NOMO-1 (cell line): ENCODE measurements around the gene UMAD1.

Experiments
- DNase-seq, 2 experiments: peaks; one replicate each; lab custom pipeline; 2025; ENCODE audit not compliant: unreplicated experiment in 2 of 2; lab: John Stamatoyannopoulos, UW

Gene UMAD1

DNA sequence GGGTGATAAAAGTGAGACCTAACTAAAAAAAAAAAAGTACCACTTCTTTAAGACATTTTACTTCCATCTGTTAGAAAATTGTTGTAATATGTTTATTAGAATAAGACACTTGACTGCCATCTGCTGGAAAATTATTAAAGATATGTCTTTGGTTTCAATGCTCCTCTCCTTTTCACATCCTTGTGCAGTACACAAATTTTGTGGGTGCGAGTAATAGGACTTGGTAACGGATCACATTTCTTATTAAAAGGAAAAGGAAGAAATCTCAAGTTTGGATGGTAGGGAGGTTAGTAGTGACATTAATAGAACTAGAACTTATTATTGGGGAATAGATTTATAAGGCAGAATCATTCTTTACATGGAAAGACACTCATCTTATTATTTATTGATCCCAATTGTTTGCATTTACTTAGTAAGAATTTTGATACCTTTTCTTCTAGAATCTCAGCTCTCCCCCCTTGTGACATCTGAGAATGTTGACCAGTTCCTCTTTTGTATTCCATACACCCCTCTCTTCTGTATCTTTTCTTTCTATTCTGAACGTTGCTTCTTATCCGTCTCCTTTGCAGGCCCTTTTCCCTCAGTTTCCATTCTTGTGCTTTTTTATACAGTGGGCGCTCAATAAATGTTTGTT lies 120.9 kb downstream of the UMAD1 start:
- peak in 1 of 2 experiments; percentile 36 for DNase-seq

DNA sequence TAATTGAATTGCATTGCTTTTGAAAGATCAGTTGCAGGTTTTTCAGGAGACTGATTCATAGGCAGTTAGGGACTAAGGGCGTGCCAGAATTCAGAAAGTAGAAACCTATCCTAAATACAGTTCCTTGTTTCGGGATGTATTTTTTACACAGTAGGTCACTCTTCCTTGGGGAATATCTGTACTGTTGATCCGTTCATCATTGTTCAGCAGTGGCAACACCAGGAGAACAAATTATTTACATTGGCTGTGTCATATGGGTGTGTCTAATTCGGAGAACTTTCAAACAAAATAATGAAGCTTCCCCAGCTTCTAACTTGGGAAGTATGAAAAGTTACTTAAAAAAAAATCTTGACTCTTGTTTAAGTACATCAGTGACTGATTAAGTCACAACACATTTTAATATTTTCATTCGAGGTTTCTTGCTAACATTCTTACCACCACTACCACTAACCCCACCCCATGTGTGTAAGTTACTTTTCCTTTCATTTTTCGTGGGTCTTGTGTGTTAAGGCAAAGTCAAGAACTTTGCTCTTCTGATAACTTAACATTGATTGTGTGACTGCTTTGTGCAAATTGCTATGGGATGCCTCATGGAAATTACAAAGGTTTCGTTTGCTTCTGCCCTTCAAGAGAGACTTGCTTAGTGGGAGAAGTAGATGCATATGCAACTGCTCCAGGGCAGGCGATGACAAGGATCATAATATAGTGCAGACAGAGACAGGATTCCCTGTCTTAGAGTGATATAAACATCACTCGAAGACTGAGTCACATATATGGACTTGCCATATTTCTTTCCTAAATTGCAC lies 121.6 kb downstream of the UMAD1 start:
- DNase-seq = peak in 1 of 2 experiments; percentile 39

DNA sequence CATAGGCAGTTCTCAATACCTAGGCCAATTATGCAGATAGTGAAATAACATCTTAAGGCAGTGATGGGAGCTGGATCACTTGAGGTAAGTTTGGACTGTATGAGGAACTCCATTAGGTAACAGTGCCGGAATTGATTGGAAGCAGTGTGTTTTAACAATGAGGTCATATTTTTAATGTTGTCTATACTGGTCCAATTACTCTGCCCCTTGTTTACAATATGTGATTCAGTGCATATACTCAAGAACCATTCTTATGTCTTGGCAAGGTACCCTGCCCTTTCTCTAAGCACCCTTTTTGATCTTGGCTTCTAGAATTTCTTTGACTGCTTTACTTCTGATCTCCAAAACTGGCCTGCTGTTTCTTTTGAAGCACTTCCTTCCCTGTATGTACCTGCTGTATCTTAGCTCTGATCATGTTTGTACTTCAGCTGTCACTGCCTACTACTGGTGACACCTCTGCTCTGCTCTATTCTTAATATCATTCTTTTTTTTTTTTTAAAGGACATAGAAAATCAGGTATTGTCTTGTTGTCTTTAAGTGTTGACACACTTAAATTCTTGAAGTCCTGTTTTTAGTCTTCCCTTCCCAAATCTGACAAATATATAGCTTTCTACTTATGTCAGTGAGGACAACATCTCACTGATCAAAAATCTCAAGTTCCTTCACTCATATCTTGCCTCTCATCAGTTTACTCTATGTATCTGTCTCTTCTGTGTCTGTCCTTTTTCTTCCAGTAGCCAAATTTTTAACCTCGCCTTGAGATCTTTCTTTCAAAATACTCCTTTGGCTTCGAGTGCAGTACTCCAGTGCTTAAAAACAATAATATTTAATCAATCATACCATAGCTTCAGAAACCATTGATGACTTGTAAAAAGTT lies 124.2 kb downstream of the UMAD1 start:
- DNase-seq = no peak

DNA sequence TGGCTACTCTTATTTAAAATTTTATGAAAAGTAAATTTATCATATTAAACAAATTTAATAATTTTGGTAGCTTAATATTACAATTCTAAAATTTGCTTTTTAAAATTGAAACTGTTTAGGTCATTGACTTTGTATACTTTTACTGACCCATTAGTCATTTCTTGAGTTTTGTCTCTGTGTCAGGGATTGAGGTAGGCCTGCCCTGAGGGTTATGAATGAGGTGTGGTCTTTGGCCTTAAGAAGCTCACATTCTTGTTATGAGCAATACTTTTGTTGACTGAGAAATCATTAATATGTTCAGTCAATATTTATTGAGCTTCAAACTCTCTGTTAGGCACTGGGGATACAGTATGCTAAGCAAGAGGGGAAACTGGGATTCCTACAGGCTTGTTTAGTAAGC lies 124.9 kb downstream of the UMAD1 start:
- no peak for DNase-seq

DNA sequence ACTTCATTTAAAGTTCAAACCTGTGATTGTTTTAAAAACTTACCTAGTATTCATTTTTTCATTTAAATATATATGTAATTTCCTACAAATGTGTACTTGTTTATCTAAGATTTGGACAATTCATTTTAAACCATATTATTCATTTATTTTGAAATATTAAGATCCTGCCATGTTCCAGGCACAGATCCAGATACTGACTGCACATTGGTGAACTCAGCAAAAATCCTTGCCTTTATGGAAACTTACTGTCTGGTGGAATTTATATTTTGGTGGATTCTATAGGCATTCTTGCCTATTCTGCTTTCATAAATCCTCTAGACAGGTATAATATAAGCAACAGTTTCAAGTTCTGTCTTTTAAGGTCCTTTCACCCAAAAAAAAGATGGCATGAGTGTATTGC lies 126.1 kb downstream of the UMAD1 start:
- DNase-seq = no peak

DNA sequence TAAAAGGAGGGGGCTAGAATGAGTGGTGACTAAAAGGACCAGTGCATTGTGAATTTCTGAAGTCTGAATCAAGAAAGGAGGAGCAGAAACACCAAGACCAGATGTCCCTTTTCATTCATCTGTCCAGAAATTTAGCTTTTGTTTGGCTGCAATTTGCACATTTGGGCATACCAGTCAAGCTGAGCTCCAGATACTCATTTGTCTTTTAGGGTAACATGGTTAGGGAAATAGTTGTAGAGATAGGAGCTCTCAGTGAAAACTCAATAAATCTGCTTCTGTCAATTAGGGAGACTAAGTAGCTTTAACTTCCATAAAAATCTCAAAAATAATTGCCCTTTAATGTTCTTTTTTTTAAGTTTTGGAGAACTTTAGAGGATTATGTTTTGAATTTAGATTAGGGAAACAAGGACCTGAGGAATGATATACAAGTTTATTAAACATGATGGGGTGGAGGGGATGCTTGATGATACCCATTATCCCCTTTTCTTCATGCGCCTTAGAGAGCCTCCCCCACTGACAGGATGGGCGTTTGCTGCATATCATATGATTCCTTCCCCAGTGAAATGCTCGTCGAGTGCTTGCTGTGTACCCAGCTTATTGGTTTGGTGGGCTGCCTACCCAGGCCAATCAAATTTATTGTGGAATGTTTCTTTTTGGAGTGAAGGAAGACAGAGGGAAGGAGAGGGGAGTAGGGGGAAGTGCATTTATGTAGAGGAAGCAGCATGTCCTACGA lies 128.6 kb downstream of the UMAD1 start:
- no peak for DNase-seq

DNA sequence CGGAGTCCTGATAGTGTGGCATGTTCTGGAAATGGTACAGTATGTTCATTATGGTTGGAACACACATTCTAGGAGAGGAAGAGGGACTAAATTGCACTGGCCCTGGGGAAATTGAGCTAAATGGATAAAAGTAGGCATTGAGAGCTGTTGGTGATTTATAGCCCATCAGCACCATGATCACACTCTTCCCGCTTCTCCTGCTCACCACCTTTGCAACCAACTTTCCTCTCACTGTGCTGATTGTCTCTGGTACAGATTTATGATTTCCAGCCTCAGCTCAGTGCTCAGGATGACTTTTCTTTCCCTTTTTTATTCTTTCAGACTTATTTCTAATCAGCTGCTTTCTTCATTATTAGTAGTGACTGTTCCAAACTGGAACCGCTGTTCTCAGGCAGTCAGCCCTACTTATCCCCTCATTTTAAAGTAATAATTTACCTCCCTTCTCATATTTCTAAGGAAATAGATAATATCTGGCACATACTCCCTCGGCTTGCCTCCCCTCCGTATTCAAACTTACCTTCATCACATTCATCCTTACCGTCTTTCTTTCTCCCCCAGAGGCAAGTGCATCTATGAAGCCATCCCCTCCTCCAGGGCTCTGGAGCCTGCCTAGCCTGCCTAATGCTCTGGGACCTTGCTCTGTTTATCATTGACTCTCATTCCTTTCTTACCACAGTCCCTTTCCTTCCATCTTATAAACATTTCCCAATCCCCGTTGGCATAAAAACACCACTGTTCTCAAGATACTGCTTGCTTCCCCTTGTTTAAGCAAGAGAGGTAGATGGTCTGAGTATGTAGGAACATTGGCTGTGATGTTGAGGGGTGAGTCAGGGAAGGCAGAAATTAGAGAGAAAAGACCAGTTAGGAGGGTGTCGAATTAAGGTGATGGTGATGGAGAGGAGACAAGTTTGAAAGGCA lies 129.4 kb downstream of the UMAD1 start:
- no peak for DNase-seq

DNA sequence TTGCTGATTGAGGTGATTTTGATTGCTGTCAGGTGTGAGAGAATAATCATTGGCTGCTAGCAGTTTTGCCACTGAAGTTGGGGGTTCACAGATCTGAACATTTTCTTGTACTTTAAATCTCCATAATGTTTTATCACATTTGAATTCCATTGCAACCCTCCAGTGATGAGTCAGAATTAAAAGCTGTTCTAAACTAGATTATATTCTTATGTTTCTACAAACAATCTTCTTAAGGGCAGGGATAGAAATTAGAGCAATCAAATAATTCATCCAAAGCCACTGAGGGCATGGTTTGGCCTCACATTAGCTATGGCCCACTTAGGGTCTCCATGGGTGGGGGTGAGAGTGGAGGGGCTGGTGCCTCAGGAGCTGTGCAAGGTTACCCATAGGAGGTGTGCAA lies 130.9 kb downstream of the UMAD1 start:
- no peak for DNase-seq

DNA sequence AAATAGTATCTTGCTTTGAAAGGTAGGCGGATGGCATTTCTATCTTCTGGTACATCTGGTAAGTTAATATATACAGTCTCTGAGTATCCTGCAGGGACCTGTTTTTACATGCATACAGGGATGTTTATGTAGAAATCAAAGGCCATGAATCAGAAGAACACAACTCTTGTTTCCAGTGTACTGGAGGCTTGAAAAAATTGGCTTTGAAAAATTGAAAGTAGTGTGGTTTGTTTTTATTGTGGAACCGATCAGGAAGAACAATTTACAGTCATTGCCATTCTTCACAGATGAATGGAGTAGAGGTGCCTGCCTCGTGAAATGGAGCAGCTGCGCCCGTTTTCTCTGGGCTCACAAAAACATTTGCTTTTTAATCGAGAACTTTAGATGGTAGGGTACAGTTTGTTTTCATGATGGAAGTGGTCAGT lies 131.9 kb downstream of the UMAD1 start:
- DNase-seq = no peak

DNA sequence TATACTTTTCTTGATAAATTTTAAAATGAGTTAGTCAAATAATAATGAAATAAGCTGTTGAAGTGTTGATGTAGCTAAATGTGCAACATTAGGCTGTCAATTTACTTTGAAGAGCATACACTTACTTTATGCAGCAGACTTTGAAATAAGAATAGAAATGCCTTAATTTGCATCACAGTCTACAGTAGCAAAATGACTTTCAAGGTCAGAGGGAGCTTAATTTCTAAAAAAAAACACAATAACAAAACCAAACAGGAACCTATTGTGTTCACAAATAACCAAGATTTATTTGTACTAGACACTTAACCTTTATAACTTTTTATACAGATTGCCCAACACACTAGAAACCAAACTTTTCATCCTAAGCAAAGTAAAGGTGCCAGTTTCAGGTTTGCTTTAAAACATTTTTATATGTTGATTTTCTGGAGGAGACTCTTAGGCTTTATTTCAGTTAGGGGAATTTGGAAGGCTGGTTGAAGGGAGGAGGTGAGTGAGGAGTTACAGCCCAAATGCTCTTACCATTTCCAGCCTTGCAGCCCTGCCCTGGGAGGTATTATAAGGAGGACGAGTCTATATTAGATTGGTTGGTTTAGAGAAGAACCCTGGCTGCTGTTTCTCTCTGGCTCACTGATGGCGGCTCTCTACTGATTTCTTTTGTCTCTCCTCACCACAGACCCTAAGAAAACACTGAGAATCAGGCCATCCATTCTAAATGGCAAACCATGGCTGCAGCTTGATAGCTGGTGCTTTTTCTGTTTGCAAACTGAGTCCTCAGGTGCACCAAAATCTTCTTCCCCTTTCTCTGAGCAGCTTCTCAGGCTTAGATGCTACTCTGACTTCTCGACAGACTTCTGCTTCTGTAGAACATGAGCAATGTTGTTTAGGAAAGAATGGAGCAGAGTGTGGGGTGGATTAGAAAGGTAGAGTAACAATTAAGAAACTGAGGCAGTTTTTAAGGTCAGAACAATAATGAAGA lies 133.1 kb downstream of the UMAD1 start:
- no peak for DNase-seq

DNA sequence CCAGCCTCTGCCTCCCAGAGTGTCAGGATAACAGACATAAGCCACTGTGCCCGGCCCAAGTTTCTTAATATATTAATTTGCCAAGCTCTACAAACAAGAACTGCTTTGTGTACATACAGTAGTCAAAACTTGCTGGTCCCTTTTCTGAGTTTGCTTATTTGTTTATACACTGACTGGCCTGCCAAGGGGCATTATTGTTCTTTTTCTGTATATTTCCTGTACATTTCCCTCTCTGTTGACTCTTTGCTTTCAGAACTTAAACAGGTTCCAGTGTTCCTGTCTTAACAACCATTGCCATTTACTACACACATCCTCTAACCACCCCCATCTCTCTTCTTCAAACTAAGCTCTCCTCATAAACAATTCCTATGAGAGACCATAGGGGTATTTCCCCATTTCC lies 139.3 kb downstream of the UMAD1 start:
- DNase-seq = no peak

DNA sequence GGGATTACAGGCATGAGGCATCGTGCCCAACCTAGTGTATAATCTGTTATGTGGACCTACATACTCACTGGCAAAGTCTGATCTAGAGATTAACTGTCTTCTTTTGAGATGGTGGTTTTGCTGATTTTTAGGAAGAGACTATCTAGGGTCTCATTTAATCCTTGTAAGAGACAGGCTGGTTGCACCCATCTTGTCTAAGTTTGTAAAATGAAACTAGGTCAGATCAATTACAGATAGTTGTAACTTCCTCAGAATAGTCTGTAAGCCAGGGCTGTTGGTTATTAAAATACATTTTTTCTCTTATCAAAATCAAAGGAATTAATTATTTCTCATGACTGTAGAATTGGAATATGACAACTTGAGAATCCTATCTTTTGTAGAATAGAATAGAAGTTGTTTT lies 142.4 kb downstream of the UMAD1 start:
- no peak for DNase-seq

DNA sequence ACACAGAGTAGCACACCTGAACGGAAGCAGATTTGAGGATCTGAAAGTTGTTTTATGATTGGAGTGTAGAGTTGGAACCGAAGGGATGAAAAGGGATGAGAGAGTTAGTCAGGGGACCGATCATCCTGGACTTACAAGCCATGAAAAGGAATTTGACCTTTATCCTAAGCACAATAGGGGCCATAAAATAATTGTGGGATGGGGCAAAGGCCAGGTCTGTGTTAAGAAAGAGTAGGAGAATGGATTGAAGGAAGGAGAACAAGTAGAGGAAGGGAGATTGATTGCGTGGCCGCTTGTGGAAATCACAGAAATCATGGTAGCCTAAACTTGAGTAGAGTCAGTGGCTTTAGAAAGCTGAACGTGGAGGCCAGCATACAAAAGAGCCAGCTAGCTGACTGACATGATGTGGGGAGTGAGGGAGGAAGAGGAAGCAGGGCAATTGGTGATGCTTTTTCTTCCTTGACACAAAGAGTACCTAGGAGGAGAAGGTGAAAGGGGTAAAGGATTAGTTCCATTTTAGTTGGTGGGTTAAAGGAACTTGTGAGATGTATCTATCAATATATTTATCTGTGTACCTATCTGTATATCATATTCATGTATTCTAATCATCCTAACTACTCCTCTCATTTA lies 144.9 kb downstream of the UMAD1 start:
- DNase-seq = no peak

DNA sequence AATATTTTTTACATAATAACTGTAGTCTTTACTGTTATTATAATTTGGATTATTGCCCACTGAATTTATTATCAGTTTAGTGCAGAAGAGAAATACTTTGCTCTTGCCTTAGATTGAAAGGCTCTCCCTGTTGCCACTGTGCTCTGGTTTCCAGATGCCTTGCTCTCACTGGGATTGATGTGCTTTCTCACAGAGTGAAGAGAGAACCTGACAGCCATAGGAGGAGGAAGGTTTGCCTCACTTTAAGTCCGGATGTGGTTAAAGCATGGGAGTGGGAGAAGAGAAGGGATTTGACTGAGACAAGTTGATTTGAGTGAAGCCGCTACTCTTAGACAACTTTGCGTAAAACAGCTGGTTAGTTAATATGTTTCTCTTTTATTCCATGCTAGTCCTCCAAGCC lies 146.0 kb downstream of the UMAD1 start:
- DNase-seq = no peak

DNA sequence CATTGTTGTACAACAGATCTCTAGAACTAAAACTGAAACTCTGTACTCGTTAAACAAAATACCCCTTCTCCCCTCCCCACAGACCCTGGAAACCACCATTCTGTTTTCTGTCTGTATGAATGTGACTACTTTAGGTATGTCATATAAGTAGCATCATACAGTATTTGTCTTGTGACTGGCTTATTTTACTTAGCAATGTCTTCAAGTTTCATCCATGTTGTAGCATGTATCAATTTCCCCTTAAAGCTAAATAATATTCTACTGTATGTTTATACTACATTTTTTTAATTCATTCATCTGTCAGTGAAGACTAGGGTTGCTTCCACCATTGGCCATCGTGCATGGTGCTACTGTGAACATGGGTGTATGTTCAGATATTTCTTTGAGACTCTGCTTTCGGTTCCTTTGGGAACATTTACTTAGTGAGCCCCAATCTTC lies 149.0 kb downstream of the UMAD1 start:
- no peak for DNase-seq

DNA sequence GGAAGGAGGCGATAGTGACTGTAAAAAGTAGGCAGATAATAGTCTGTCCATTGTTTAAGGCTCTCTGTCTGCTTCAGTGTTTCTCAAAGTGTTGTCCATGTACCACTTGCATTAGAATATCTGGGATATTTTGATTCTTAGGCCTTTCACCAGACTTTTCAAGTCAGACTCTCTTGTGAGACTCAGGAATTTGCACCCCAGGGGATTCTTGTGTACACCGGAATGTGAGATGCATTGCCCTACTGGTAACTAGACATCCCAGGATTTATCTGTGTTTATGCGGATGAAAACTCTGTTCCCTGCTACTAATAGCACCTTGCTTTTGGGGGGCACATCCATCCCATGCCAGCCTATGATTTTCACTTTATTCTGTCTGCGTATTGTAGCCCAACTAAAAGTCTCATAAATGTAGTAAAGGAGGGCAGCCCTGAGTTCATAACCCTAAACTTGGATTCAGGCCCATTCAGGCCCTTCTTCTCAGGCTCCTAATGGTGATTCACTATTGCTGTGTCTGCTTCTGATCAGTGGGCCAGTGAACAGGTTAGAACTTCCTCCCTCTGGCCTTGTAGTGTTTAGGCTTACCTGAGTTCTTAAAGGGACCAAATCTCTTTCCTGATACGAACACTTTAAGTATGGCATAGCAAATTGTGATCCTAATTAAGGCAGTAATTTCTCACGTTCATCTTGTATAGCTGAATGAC lies 149.6 kb downstream of the UMAD1 start:
- no peak for DNase-seq

DNA sequence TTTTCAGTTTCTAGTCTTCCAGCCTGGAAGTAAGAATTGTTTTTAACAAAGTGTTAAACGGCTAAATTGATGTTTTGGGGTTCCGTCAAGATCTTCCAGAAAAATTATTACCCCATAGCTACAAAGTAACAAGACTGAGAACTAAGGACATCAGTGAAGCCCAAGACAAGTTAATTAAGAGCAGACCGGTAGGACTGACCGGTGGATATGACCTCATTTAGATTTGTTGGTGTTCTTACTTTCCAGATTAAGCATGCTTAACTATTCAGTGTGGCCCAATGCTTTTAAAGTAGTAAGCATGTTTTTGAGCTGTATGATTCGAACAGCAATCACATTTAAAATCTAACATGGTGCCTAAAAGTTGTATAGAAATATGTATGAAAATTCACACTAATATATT lies 151.0 kb downstream of the UMAD1 start:
- DNase-seq = no peak

DNA sequence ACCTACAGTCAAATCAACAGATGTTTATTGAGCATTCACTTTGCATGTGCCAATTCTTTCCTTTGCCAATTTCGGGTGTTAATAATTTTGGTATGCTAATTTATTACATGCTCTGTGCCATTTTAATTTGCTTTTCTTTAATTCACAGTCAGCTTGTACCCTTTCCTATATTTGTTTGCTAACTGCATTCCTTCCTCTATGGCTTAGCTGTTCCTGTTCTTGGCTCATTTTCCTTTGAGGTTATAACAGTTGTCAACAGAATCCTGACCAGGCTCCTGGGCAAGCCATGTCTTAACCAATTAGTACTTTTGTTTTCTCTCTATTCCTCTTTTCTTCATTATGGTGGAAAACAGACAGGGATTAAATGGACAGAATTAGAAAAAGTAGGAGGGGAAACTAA lies 151.5 kb downstream of the UMAD1 start:
- DNase-seq = no peak
